HG03066 (cell line): ENCODE measurements around the gene SV2C.
"Not testable (repeated sequence)": the region's sequence is repeated elsewhere in the genome, so short reads cannot be mapped to it uniquely, and the experiment has no call there.

Experiments used
- ATAC-seq: cut with Tn5 transposase; IDR thresholded peaks from one replicate; pipeline ENCODE4 v1.9.1; 2021; ENCODE audit warnings: low read depth; ENCODE audit not compliant: unreplicated experiment

Gene SV2C

GRCh38 chr5:76331126-76331525 is 247.9 kb downstream of the SV2C start:
- ATAC-seq: no peak

- no peak for ATAC-seq
Measured at GRCh38 chr5:76332102-76332501, 248.9 kb downstream of the SV2C start.

GRCh38 chr5:76332611-76333205 is 249.5 kb downstream of the SV2C start:
- no peak for ATAC-seq

GRCh38 chr5:76333571-76333970 is 250.4 kb downstream of the SV2C start:
- no peak for ATAC-seq

- no peak for ATAC-seq
Measured at GRCh38 chr5:76334574-76334973, 251.4 kb downstream of the SV2C start.

GRCh38 chr5:76335451-76335850 is 252.3 kb downstream of the SV2C start:
- ATAC-seq: not testable (repeated sequence)

GRCh38 chr5:76336253-76336809 is 253.1 kb downstream of the SV2C start:
- not testable (repeated sequence) for ATAC-seq

- ATAC-seq: no peak
Measured at GRCh38 chr5:76337953-76338451, 254.8 kb downstream of the SV2C start.

- no peak for ATAC-seq
Measured at GRCh38 chr5:76339919-76340318, 256.7 kb downstream of the SV2C start.

GRCh38 chr5:76341651-76342334 is 258.6 kb downstream of the SV2C start:
- ATAC-seq: no peak

GRCh38 chr5:76342474-76342873 is 259.3 kb downstream of the SV2C start:
- no peak for ATAC-seq

- ATAC-seq: no peak
Measured at GRCh38 chr5:76345582-76345981, 262.4 kb downstream of the SV2C start.

GRCh38 chr5:76351176-76351575 is 268.0 kb downstream of the SV2C start:
- ATAC-seq: no peak

- ATAC-seq: peak; percentile 98
Measured at GRCh38 chr5:76351577-76351976, 268.4 kb downstream of the SV2C start.

GRCh38 chr5:76356887-76357286 is 273.7 kb downstream of the SV2C start:
- no peak for ATAC-seq

GRCh38 chr5:76363352-76364225 is 280.4 kb downstream of the SV2C start:
- ATAC-seq: no peak

- no peak for ATAC-seq
Measured at GRCh38 chr5:76364226-76364589, 281.0 kb downstream of the SV2C start.

GRCh38 chr5:76365561-76365960 is 282.4 kb downstream of the SV2C start:
- no peak for ATAC-seq

- ATAC-seq: no peak
Measured at GRCh38 chr5:76366596-76366995, 283.4 kb downstream of the SV2C start.

GRCh38 chr5:76367623-76368371 is 284.6 kb downstream of the SV2C start:
- no peak for ATAC-seq
